Progenitor cell of endocrine pancreas (in vitro differentiated cells): Measurements from ENCODE around the gene TARS1. TPM values are rescaled to one million over a fixed set of nuclear protein-coding genes. Genes with fewer than 3 reads are reported as not detected.

ENCODE experiments used
- DNase-seq: peaks from one replicate; pipeline ENCODE4 v3.0.0; 2021; ENCODE audit warnings: low spot score; ENCODE audit not compliant: unreplicated experiment
- H3K27ac Mint-ChIP-seq: 2 replicates; pipeline ENCODE4 v1.8.0; 2021; ENCODE audit warnings: mild to moderate bottlenecking, moderate library complexity, mixed read lengths
- H3K27me3 Mint-ChIP-seq: 2 replicates; pipeline ENCODE4 v1.8.0; 2021; ENCODE audit warnings: mixed read lengths
- H3K36me3 Mint-ChIP-seq: 2 replicates; pipeline ENCODE4 v1.8.0; 2022; ENCODE audit warnings: mixed read lengths; ENCODE audit not compliant: insufficient read depth
- H3K4me1 Mint-ChIP-seq: 2 replicates; pipeline ENCODE4 v1.8.0; 2021; ENCODE audit warnings: low read depth, mixed read lengths
- H3K4me3 Mint-ChIP-seq: 2 replicates; pipeline ENCODE4 v1.8.0; 2021; ENCODE audit warnings: low read depth, mild to moderate bottlenecking, moderate library complexity, mixed read lengths
- H3K9me3 Mint-ChIP-seq: 2 replicates; pipeline ENCODE4 v1.8.0; 2021; ENCODE audit warnings: low read depth, mixed read lengths
- total RNA-seq: library from RNA; stranded (reverse); gene quantifications from 2 replicates; pipeline ENCODE4 v1.2.1, GENCODE V29; 2021
- TF ChIP-seq, protein P1 (sequence below): fragments of 200-600 bp; sonication (generic); IDR thresholded peaks from one replicate; pipeline ENCODE4 v1.5.0; 2021; ENCODE audit warnings: antibody characterized with exemption, mild to moderate bottlenecking; ENCODE audit not compliant: unreplicated experiment

Gene TARS1
- total RNA-seq, 1 donor from 2014 or later = 168 TPM

DNA sequence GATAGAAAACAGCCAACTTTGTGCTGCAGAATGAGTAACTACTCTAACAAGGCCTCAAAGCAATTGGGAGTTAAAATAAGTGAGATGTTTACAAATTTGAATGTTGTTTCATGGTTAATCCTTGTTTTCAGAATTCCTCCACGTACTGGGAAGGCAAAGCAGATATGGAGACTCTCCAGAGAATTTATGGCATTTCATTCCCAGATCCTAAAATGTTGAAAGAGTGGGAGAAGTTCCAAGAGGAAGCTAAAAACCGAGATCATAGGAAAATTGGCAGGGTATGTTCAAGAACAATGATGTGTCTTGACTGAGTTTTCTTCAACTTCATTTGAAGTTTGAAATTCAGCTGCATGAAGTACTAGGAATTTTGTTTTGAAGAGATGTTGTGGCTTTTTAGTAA, 16.4 kb downstream of the TARS1 start:
- Mint-ChIP-seq H3K27ac (no peak overlapping the region), H3K9me3 (no peaks in the 10 kb centered on the region)
- no peak for DNase-seq

DNA sequence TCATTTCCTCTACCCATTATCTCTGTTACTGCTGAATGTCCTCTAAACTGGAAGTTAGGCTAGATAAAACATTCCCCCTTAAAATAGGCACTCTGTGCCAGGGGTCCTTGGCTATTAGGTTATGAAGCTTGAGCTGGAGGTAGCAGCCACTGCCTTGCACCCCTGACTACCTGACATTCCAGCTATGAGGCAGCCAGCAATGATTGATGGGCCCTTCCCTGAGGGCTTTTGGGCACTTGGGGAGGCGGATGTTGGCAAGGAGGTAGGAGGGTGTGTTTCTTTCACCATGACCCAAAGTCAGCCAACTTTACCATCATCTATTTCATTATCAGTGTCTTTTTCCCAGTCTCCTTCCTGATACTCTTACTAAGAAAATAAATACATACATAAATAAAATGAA, 17.1 kb downstream of the TARS1 start:
- H3K9me3 Mint-ChIP-seq = no peaks in the 10 kb centered on the region
- H3K27me3 Mint-ChIP-seq = no peaks in the 10 kb centered on the region
- no peaks in the 10 kb centered on the region for H3K4me1 Mint-ChIP-seq
- H3K27ac Mint-ChIP-seq = no peak overlapping the region
- H3K36me3 Mint-ChIP-seq = peaks cover 38% of the 10 kb centered on the region
- DNase-seq = no peak
- no peak overlapping the region for H3K4me3 Mint-ChIP-seq
- TF ChIP-seq, protein P1, sequence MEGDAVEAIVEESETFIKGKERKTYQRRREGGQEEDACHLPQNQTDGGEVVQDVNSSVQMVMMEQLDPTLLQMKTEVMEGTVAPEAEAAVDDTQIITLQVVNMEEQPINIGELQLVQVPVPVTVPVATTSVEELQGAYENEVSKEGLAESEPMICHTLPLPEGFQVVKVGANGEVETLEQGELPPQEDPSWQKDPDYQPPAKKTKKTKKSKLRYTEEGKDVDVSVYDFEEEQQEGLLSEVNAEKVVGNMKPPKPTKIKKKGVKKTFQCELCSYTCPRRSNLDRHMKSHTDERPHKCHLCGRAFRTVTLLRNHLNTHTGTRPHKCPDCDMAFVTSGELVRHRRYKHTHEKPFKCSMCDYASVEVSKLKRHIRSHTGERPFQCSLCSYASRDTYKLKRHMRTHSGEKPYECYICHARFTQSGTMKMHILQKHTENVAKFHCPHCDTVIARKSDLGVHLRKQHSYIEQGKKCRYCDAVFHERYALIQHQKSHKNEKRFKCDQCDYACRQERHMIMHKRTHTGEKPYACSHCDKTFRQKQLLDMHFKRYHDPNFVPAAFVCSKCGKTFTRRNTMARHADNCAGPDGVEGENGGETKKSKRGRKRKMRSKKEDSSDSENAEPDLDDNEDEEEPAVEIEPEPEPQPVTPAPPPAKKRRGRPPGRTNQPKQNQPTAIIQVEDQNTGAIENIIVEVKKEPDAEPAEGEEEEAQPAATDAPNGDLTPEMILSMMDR = no peak

More for the DNA sequence above, 16.4 kb downstream of the TARS1 start:
- Mint-ChIP-seq H3K4me3 (no peak overlapping the region), H3K36me3 (peaks cover 38% of the 10 kb centered on the region), H3K4me1 (no peaks in the 10 kb centered on the region), H3K27me3 (no peaks in the 10 kb centered on the region)
- TF ChIP-seq, protein P1 = no peak

DNA sequence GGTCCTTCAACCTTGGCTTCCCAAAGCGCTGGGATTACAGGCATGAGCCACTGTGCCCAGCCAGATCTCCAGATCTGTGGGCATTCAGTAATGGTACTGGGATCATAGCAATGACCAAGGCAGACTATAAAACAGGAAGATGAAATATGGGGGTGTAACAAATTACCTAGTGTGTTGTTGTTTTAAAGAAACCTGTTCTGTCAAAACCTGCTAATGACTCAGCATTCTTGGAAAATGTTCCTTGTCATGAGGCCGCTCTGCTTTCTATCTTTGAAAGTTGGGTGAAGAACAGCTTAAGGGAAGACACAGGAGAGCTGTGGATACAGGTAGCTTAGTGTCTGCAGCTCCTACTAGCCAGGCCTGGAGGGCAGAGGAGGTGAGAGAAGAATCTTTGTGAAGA, 19.4 kb downstream of the TARS1 start:
- peaks cover 36% of the 10 kb centered on the region for H3K36me3 Mint-ChIP-seq
- H3K9me3 Mint-ChIP-seq = no peaks in the 10 kb centered on the region
- no peak overlapping the region for H3K4me3 Mint-ChIP-seq
- DNase-seq = no peak
- no peaks in the 10 kb centered on the region for H3K27me3 Mint-ChIP-seq
- H3K27ac Mint-ChIP-seq = peak overlapping the region; percentile 66
- H3K4me1 Mint-ChIP-seq = no peaks in the 10 kb centered on the region
- TF ChIP-seq, protein P1 = no peak

DNA sequence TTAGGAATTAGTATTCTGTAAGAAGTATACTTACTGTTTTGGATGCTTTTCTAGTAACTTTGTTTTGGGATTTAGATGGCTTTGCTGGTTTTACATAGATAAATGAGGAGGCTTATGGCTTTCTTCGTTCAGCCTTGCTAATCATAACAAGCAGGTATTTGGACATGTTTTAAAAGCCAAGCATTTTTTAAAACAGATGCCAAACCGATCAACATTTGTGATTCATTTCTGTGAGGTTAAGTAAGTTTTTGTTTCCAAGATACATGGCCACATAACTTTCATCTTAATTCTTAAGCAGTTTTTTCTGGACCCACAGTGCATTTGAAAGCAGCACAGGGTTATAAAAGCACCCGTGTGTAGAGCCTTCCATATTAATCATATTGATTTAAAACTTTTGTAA, 21.7 kb downstream of the TARS1 start:
- Mint-ChIP-seq H3K27ac (no peak overlapping the region), H3K4me1 (no peaks in the 10 kb centered on the region), H3K4me3 (no peak overlapping the region), H3K27me3 (no peaks in the 10 kb centered on the region), H3K9me3 (no peaks in the 10 kb centered on the region), H3K36me3 (peaks cover 34% of the 10 kb centered on the region)
- TF ChIP-seq, protein P1 = no peak
- DNase-seq = no peak

DNA sequence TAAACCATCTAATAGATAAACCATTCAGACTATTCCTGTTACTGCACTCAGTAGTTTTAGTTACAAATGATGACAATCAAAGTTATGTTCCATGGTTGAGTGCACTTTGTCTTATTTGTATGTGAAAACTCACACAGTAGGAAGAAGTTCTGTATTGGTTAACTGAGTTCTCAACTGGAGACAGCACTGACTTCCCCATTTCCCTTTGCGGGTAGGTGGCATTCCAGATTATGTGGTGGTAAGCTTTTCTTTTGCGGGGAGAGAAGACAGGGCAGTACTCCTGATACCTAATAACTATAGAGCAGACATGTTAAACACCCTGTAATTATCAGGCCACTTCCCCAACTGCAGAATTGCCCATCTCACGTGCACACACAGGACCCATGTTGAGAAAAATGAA, 24.4 kb downstream of the TARS1 start:
- TF ChIP-seq, protein P1 = no peak
- H3K27me3 Mint-ChIP-seq = no peaks in the 10 kb centered on the region
- no peak overlapping the region for H3K4me3 Mint-ChIP-seq
- no peaks in the 10 kb centered on the region for H3K4me1 Mint-ChIP-seq
- no peaks in the 10 kb centered on the region for H3K9me3 Mint-ChIP-seq
- DNase-seq = no peak
- peaks cover 32% of the 10 kb centered on the region for H3K36me3 Mint-ChIP-seq
- H3K27ac Mint-ChIP-seq = no peak overlapping the region
